NB4 (cell line): Measurements from ENCODE around the gene BNC2.
A peak's percentile ranks its signal among the peaks of the same experiment; 100 is the strongest.

Experiments used
- DNase-seq: peaks from one replicate; pipeline ENCODE4 v3.0.0; 2010; ENCODE audit warnings: low read depth
- H3K4me3 ChIP-seq: one replicate; pipeline ENCODE4 v1.5.1; 2011; ENCODE audit warnings: mild to moderate bottlenecking, low read depth, low read length, moderate library complexity
- MYC ChIP-seq: IDR thresholded peaks from 2 replicates; pipeline ENCODE4 v1.6.1; 2011; ENCODE audit warnings: low read depth, low read length
- POLR2A ChIP-seq: IDR thresholded peaks from 2 replicates; pipeline ENCODE4 v1.6.1; 2011; ENCODE audit warnings: mild to moderate bottlenecking; ENCODE audit not compliant: insufficient read length; ENCODE audit errors: extremely low read depth
- TF ChIP-seq, protein P1 (sequence below): IDR thresholded peaks from one replicate; pipeline ENCODE4 v1.5.1; 2012; ENCODE audit warnings: low read depth, low read length
- TF ChIP-seq, protein P2 (sequence below): IDR thresholded peaks from 2 replicates; pipeline ENCODE4 v1.6.1; 2011; ENCODE audit warnings: low read depth, low read length

BNC2 gene

GRCh38 chr9:16429671-16430070 lies 440.8 kb downstream of the BNC2 start:
- DNase-seq: no peak
- H3K4me3 ChIP-seq: no peak overlapping the region
- TF ChIP-seq, protein P1, sequence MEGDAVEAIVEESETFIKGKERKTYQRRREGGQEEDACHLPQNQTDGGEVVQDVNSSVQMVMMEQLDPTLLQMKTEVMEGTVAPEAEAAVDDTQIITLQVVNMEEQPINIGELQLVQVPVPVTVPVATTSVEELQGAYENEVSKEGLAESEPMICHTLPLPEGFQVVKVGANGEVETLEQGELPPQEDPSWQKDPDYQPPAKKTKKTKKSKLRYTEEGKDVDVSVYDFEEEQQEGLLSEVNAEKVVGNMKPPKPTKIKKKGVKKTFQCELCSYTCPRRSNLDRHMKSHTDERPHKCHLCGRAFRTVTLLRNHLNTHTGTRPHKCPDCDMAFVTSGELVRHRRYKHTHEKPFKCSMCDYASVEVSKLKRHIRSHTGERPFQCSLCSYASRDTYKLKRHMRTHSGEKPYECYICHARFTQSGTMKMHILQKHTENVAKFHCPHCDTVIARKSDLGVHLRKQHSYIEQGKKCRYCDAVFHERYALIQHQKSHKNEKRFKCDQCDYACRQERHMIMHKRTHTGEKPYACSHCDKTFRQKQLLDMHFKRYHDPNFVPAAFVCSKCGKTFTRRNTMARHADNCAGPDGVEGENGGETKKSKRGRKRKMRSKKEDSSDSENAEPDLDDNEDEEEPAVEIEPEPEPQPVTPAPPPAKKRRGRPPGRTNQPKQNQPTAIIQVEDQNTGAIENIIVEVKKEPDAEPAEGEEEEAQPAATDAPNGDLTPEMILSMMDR: no peak

DNA sequence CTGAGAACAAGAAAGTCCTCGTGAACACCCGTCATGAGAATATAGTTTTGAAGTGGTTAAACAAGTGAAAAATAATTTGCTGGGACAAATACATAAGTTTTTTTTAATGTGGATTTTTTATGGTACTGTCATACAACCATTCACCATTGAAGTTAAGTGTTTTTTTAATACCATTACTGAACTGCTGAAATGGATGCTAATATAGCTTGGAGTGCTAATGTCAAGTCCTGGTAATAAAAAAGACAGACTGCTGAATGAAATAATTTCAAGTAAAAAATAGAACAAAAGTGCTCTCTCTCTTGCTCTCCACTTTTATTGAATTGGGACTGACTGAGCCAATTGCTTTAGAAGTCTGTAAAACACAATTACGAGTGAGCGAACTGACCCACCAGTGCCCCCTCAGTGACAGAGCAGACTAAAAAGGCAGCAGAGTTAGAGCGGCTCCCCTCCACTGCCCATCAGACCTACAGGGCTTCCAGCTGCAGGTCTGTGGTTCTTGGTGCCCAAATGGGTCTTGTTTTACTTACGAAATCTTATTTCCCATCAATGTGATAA lies 442.5 kb downstream of the BNC2 start:
- no peak overlapping the region for H3K4me3 ChIP-seq
- no peak for DNase-seq
- TF ChIP-seq MYC (no peak), POLR2A (no peak)
- TF ChIP-seq, protein P2, sequence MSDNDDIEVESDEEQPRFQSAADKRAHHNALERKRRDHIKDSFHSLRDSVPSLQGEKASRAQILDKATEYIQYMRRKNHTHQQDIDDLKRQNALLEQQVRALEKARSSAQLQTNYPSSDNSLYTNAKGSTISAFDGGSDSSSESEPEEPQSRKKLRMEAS: no peak
- TF ChIP-seq, protein P1: no peak

GRCh38 chr9:16426716-16427115 lies 443.8 kb downstream of the BNC2 start:
- H3K4me3 ChIP-seq: no peak overlapping the region
- DNase-seq: no peak
- TF ChIP-seq, protein P1: no peak
- TF ChIP-seq, protein P2: no peak
- no peak for TF ChIP-seq MYC
- TF ChIP-seq POLR2A: no peak

DNA sequence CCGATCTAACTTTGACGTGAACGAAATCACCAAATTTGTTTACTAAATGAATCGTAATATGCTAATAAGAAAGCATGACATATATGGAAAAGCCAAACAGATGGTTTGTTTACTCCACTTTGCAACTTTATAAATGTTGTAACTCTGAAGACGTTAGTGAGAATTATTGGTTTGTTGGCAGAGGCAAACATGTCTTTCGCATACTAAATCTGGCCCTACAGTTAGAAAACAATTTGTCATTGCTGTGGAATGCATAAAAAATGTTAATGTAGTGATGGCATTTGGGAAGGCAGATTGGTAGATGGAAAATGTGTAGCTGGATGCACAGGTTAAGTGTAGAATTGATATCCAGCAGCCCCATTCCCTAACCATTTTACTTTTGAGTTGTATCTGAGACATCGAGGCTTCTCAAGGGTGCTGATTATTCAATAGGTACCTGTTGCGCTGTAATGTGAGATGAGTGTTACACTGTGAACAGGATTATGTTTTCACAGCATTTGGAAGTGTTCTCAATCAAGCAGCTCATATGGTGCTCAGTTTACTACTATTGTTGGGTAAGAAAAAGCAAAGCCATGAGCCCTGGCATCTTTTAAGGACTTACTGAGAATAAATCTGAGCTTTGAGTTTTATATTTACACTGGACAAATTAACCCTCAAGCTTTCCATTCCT lies 444.8 kb downstream of the BNC2 start:
- no peak for DNase-seq
- no peak overlapping the region for H3K4me3 ChIP-seq
- TF ChIP-seq MYC (no peak), POLR2A (no peak)
- TF ChIP-seq, protein P2: no peak
- TF ChIP-seq, protein P1: no peak

DNA sequence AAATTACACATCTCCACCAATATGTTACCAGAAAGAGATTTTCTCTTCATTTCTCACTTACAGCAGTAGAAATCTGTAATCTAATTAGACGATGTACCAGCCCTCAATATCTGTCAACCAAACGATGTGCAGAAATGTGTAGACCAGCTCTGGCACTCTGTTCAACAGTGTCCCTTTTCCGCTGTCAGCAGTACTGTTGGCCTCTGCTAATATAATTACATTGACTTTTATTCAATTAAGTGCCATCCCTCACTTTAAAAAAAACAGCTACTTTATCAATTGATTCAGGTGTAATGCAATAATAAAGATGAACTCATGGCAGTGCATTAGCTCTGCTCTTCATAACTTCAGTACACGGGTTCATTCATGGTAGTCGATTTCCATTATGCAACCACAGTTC lies 448.4 kb downstream of the BNC2 start:
- no peak for DNase-seq
- no peak overlapping the region for H3K4me3 ChIP-seq
- TF ChIP-seq, protein P2: no peak
- no peak for TF ChIP-seq MYC
- TF ChIP-seq, protein P1: no peak
- no peak for TF ChIP-seq POLR2A

DNA sequence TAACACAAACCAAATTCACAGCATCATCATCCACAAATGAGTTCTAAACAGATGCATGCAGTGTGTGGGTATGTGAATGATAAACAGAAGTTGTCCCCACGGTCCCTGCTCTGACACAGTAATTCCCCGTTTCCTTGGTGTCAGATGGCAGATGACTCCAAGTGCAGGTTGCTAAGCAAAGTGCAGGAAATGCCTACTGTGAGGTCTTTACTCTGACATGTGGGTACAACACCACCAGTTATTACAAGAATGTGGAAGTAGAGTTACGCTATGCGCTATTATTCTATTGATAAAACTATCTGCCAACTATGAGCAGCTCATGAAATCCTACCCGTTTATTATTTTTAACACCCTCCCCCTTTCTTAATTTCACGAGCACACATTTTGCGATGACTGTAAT lies 448.9 kb downstream of the BNC2 start:
- H3K4me3 ChIP-seq: no peak overlapping the region
- peak; percentile 59 for DNase-seq
- no peak for TF ChIP-seq POLR2A
- TF ChIP-seq, protein P2: peak; percentile 78
- peak; percentile 80 for TF ChIP-seq MYC
- TF ChIP-seq, protein P1: no peak
